K562 (cell line): ENCODE data around the gene EPC2. TPM values are rescaled to one million over a fixed set of nuclear protein-coding genes. Genes with fewer than 3 reads are reported as not detected.

Experiments used
- BCL6 ChIP-seq: fragments of 250-450 bp; sonication (Bioruptor Pico); IDR thresholded peaks from 2 replicates; pipeline ENCODE4 v1.4.0; 2020
- FIP1L1 ChIP-seq: fragments of 200-400 bp; formaldehyde crosslinking; IDR thresholded peaks from 2 replicates; pipeline ENCODE4 v1.6.1; 2018; ENCODE audit warnings: mild to moderate bottlenecking, low read depth, low read length; ENCODE audit not compliant: poor library complexity, severe bottlenecking
- GATAD2A ChIP-seq: fragments of 450-650 bp; IDR thresholded peaks from 2 replicates; pipeline ENCODE4 v1.6.1; 2017
- GTF2A2 ChIP-seq: IDR thresholded peaks from 2 replicates; pipeline ENCODE4 v1.6.1; 2016; ENCODE audit warnings: mild to moderate bottlenecking, missing genetic modification characterization, missing compliant biosample characterization
- HDGF ChIP-seq: fragments of 450-650 bp; IDR thresholded peaks from 2 replicates; pipeline ENCODE4 v1.6.1; 2016
- HNRNPK ChIP-seq: fragments of 200-400 bp; formaldehyde crosslinking; IDR thresholded peaks from one replicate; pipeline ENCODE4 v1.6.1; 2018; ENCODE audit warnings: mild to moderate bottlenecking, low read depth, low read length; ENCODE audit not compliant: poor library complexity, severe bottlenecking
- KLF13 ChIP-seq: fragments of 450-650 bp; IDR thresholded peaks from 2 replicates; pipeline ENCODE4 v1.6.1; 2016; ENCODE audit warnings: missing genetic modification characterization, low read depth, mild to moderate bottlenecking, missing compliant biosample characterization, moderate library complexity, borderline replicate concordance
- MBD2 ChIP-seq: sonication (generic); IDR thresholded peaks from 2 replicates; pipeline ENCODE4 v1.6.1; 2016; ENCODE audit warnings: low read depth, borderline replicate concordance
- MCM5 ChIP-seq: fragments of 450-650 bp; IDR thresholded peaks from 2 replicates; pipeline ENCODE4 v1.6.1; 2016; ENCODE audit warnings: low read depth
- MTA3 ChIP-seq: fragments of 450-650 bp; formaldehyde crosslinking; IDR thresholded peaks from 2 replicates; pipeline ENCODE4 v1.6.1; 2017; ENCODE audit warnings: mild to moderate bottlenecking, borderline replicate concordance
- NEUROD1 ChIP-seq: fragments of 150-350 bp; IDR thresholded peaks from 2 replicates; pipeline ENCODE4 v1.6.1; 2014; ENCODE audit warnings: borderline replicate concordance, low read length, low read depth; ENCODE audit not compliant: partially characterized antibody
- NFXL1 ChIP-seq: fragments of 450-650 bp; formaldehyde crosslinking; IDR thresholded peaks from 2 replicates; pipeline ENCODE4 v1.4.0; 2021; ENCODE audit warnings: mild to moderate bottlenecking
- NRF1 ChIP-seq, 2 experiments: fragments of 450-650 bp; IDR thresholded peaks in 1 of 2; conservative IDR thresholded peaks in 1 of 2; 2 replicates each; pipeline ENCODE4 v1.6.1; 2014; ENCODE audit warnings: mild to moderate bottlenecking in 2 of 2
- POLR2B ChIP-seq: fragments of 450-650 bp; IDR thresholded peaks from 2 replicates; pipeline ENCODE4 v1.6.1; 2018; ENCODE audit warnings: low read depth; ENCODE audit not compliant: partially characterized antibody
- STAT5A ChIP-seq: IDR thresholded peaks from 2 replicates; pipeline ENCODE4 v1.6.1; 2012; ENCODE audit warnings: low read length, inconsistent platforms, borderline replicate concordance
- TAL1 ChIP-seq: fragments of 450-650 bp; IDR thresholded peaks from 2 replicates; pipeline ENCODE4 v1.6.1; 2016; ENCODE audit warnings: mild to moderate bottlenecking
- TBP ChIP-seq: optimal IDR thresholded peaks from 2 replicates; pipeline ENCODE3; 2011; ENCODE audit warnings: low read depth, low read length, improper control_type of control experiment
- TOE1 ChIP-seq, 2 experiments: fragments of 450-650 bp in 1 of 2; sonication (generic) in 1 of 2; formaldehyde crosslinking in 1 of 2; IDR thresholded peaks; 2 replicates each; pipeline versions ENCODE4 v1.7.1 to v1.8.0; 2016 to 2022; ENCODE audit warnings: borderline replicate concordance in 2 of 2, mild to moderate bottlenecking in 2 of 2, antibody characterized with exemption in 1 of 2, inconsistent platforms in 1 of 2, low read depth in 1 of 2, missing genetic modification reagents in 1 of 2, moderate library complexity in 1 of 2
- ZKSCAN3 ChIP-seq: fragments of 250-450 bp; sonication (Bioruptor Pico); IDR thresholded peaks from 2 replicates; pipeline ENCODE4 v1.4.0; 2020
- ZNF785 ChIP-seq: fragments of 250-450 bp; sonication (Bioruptor Pico); IDR thresholded peaks from 2 replicates; pipeline ENCODE4 v1.4.0; 2020; ENCODE audit warnings: mild to moderate bottlenecking
- polyA plus RNA-seq, 8 experiments: library from polyadenylated mRNA; depleted of rRNA in 4 of 8; stranded (reverse) in 5 of 8; unstranded in 3 of 8; fragments of >200 nt; fragmentation: Nextera tagmentation in 2 of 8; fragmentation: Illumina TruSeq in 1 of 8; extraction: Ambion mirVana in 2 of 8; extraction: Trizol in 1 of 8; gene quantifications; 2 replicates each; pipeline versions ENCODE4 v1.2.1 to v1.2.3, GENCODE V29; 2011 to 2014; ENCODE audit warnings: inconsistent platforms in 1 of 8, missing spikeins in 1 of 8
- total RNA-seq, 7 experiments: library from RNA; depleted of rRNA in 6 of 7; stranded (reverse); fragments of >200 nt in 6 of 7; fragmentation: Illumina TruSeq in 2 of 7; extraction: Trizol in 2 of 7; gene quantifications; 2 replicates each; pipeline versions ENCODE4 v1.2.1 to v1.2.3, GENCODE V29; 2011 to 2021; ENCODE audit warnings: low replicate concordance in 1 of 7
- TF ChIP-seq, protein P1 (sequence below): conservative IDR thresholded peaks from 2 replicates; pipeline ENCODE4 v1.6.1; 2011; ENCODE audit warnings: low read depth, mild to moderate bottlenecking, low read length; ENCODE audit not compliant: control insufficient read depth
- TF ChIP-seq, protein P2 (sequence below): fragments of 450-650 bp; IDR thresholded peaks from 2 replicates; pipeline ENCODE4 v1.6.1; 2018; ENCODE audit warnings: mild to moderate bottlenecking, low read depth; ENCODE audit not compliant: partially characterized antibody
- TF ChIP-seq, protein P3 (sequence below), 2 experiments: fragments of 450-650 bp in 1 of 2; sonication (generic) in 1 of 2; formaldehyde crosslinking; conservative IDR thresholded peaks; 2 replicates each; pipeline versions ENCODE4 v1.4.0 to v1.8.1; 2020 to 2022; ENCODE audit warnings: mild to moderate bottlenecking in 1 of 2, missing genetic modification reagents in 1 of 2
- TF ChIP-seq, protein P4 (sequence below), 3 experiments: IDR thresholded peaks in 2 of 3; conservative IDR thresholded peaks in 1 of 3; 2 replicates each; pipeline ENCODE4 v1.5.1; 2011 to 2012; ENCODE audit warnings: low read length in 3 of 3, mild to moderate bottlenecking in 3 of 3, control low read depth in 2 of 3, improper control_type of control experiment in 1 of 3, inconsistent platforms in 1 of 3, low read depth in 1 of 3, mixed read lengths in 1 of 3, moderate library complexity in 1 of 3; ENCODE audit not compliant: insufficient read depth in 2 of 3

EPC2 gene
- total and polyA plus RNA-seq, 9 of the 15 experiments (the other 6 are each of a cell fraction or from before 2014, with no cell fraction given) = 7.0 to 35.8 (median 29.1) TPM

DNA sequence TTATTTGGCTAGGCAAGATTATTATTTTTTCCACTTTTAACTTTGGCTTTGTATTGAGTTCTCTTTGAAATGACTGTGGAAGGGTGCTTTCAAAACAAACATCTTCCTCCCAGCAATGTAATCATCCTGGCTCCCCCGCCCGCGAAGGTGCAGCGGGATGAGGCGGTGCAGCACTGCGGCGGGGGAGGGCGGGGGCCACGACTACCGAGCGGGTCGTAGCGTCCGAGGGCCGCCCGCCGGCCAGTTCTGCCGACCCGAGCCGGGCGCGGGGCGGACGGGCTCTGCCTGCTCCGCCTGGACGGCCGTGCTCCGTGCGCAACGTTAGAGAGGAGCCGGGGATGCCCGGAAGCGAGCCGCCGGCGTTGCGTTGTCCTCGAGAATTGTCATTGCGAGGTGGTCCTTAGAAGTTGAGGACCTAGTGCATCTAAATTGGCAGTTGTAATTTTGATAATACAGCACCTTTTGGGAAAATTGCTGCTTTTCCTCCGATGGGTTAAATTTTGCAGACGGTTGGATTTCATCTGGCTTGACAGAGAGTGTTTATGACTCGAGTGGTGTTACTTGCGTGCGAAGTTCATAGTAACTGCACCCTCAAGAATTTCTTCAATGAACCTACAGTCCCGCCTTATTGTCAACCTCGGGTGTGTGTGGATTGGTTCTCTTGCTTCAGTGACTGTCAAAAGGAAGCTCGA is 1.1 kb downstream of the EPC2 start (continued):
- TF ChIP-seq BCL6 = no peak
- TF ChIP-seq, protein P1, sequence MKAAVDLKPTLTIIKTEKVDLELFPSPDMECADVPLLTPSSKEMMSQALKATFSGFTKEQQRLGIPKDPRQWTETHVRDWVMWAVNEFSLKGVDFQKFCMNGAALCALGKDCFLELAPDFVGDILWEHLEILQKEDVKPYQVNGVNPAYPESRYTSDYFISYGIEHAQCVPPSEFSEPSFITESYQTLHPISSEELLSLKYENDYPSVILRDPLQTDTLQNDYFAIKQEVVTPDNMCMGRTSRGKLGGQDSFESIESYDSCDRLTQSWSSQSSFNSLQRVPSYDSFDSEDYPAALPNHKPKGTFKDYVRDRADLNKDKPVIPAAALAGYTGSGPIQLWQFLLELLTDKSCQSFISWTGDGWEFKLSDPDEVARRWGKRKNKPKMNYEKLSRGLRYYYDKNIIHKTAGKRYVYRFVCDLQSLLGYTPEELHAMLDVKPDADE = no peak
- no peak for TF ChIP-seq NFXL1 (CRISPR knock-in tag)
- TF ChIP-seq NEUROD1 = peak; percentile 13
- no peak for TF ChIP-seq MBD2
- TF ChIP-seq FIP1L1 = no peak
- TF ChIP-seq, protein P2, sequence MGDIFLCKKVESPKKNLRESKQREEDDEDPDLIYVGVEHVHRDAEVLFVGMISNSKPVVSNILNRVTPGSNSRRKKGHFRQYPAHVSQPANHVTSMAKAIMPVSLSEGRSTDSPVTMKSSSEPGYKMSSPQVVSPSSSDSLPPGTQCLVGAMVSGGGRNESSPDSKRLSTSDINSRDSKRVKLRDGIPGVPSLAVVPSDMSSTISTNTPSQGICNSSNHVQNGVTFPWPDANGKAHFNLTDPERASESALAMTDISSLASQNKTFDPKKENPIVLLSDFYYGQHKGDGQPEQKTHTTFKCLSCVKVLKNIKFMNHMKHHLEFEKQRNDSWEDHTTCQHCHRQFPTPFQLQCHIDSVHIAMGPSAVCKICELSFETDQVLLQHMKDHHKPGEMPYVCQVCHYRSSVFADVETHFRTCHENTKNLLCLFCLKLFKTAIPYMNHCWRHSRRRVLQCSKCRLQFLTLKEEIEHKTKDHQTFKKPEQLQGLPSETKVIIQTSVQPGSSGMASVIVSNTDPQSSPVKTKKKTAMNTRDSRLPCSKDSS = no peak
- TF ChIP-seq GTF2A2 (tag) = no peak
- 0 out of 2 replicates have a peak, but pooled peaks have one; percentile 15 for TF ChIP-seq KLF13 (tag)
- TF ChIP-seq ZNF785 (CRISPR knock-in tag) = no peak
- TF ChIP-seq TAL1 = no peak
- TF ChIP-seq MCM5 = no peak
- no peak for TF ChIP-seq STAT5A
- TF ChIP-seq POLR2B = no peak
- peak; percentile 76 for TF ChIP-seq MTA3
- TF ChIP-seq HNRNPK = peak; percentile 1
- TF ChIP-seq NRF1 (conservative IDR thresholded peaks at IDR 0.05 in 1 of 2, IDR thresholded peaks at IDR 0.05 in 1 of 2) = peak; percentile 60 to 68
- no peak for TF ChIP-seq TBP
- no peak for TF ChIP-seq HDGF
- TF ChIP-seq, protein P3, sequence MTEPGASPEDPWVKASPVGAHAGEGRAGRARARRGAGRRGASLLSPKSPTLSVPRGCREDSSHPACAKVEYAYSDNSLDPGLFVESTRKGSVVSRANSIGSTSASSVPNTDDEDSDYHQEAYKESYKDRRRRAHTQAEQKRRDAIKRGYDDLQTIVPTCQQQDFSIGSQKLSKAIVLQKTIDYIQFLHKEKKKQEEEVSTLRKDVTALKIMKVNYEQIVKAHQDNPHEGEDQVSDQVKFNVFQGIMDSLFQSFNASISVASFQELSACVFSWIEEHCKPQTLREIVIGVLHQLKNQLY (CRISPR knock-in tag; conservative IDR thresholded peaks at IDR 0.05) = no peak
- no peak for TF ChIP-seq ZKSCAN3 (CRISPR knock-in tag)
- no peak for TF ChIP-seq GATAD2A
- TF ChIP-seq TOE1 (IDR thresholded peaks at IDR 0.05; ENCODE audit: borderline replicate concordance) = no peak
- peak; percentile 84; the same call in 1 of the 2 replicates for TF ChIP-seq TOE1 (CRISPR knock-in tag; IDR thresholded peaks at IDR 0.05; ENCODE audit: borderline replicate concordance, low read depth)
- TF ChIP-seq, protein P4, sequence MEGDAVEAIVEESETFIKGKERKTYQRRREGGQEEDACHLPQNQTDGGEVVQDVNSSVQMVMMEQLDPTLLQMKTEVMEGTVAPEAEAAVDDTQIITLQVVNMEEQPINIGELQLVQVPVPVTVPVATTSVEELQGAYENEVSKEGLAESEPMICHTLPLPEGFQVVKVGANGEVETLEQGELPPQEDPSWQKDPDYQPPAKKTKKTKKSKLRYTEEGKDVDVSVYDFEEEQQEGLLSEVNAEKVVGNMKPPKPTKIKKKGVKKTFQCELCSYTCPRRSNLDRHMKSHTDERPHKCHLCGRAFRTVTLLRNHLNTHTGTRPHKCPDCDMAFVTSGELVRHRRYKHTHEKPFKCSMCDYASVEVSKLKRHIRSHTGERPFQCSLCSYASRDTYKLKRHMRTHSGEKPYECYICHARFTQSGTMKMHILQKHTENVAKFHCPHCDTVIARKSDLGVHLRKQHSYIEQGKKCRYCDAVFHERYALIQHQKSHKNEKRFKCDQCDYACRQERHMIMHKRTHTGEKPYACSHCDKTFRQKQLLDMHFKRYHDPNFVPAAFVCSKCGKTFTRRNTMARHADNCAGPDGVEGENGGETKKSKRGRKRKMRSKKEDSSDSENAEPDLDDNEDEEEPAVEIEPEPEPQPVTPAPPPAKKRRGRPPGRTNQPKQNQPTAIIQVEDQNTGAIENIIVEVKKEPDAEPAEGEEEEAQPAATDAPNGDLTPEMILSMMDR (IDR thresholded peaks at IDR 0.05 in 2 of 3, conservative IDR thresholded peaks at IDR 0.05 in 1 of 3; ENCODE audit: insufficient read depth in 2 of 3, low read depth in 1 of 3, low read length in 3 of 3) = no peak
